Panc1 (cell line): ENCODE data around the gene ADGRG3. TPM values are rescaled to one million over a fixed set of nuclear protein-coding genes. Genes with fewer than 3 reads are reported as not detected.

Experiments used
- ATAC-seq: fragments of 200-7000 bp; cut with Tn5 transposase; 2 replicates; pipeline ENCODE4 v1.9.1; 2020; ENCODE audit warnings: mild to moderate bottlenecking, moderate library complexity
- BruUV-seq: library from RNA; stranded (reverse); fragments of 400-500 nt; replicated peaks from 2 replicates; lab custom pipeline; 2021; lab: Mats Ljungman, UMichigan
- CTCF ChIA-PET: fragments of 300-600 bp; sonication (Branson Sonifier 250); formaldehyde crosslinking; loops from one replicate; lab custom pipeline; 2022; ENCODE audit warnings: antibody characterized with exemption; lab: Charles Lee
- POLR2A ChIA-PET: fragments of 300-600 bp; sonication (Branson Sonifier 250); formaldehyde crosslinking; loops from one replicate; lab custom pipeline; 2022; ENCODE audit warnings: antibody characterized with exemption; lab: Charles Lee
- DNase-seq: peaks from one replicate; pipeline ENCODE4 v3.0.0-alpha.2; 2010; ENCODE audit warnings: low read depth, low spot score
- H3K27ac ChIP-seq: 2 replicates; pipeline ENCODE4 v1.5.1; 2011; ENCODE audit warnings: mild to moderate bottlenecking, low read length, inconsistent platforms
- H3K27me3 ChIP-seq: fragments of 200-500 bp; sonication (Bioruptor generic); 2 replicates; pipeline ENCODE4 v1.6.0; 2014; ENCODE audit warnings: low read length, inconsistent platforms; ENCODE audit not compliant: control insufficient read depth, insufficient read depth
- H3K36me3 ChIP-seq: fragments of 200-500 bp; sonication (Bioruptor generic); 2 replicates; pipeline ENCODE4 v1.5.1; 2014; ENCODE audit warnings: inconsistent platforms, mild to moderate bottlenecking, low read length, moderate library complexity; ENCODE audit not compliant: control insufficient read depth, insufficient read depth
- H3K4me1 ChIP-seq: 2 replicates; pipeline ENCODE4 v1.5.1; 2011; ENCODE audit warnings: inconsistent platforms, mild to moderate bottlenecking, low read length, moderate library complexity; ENCODE audit not compliant: control insufficient read depth, insufficient read depth
- H3K4me3 ChIP-seq, 2 experiments: 2 replicates each; pipeline ENCODE4 v1.5.1; 2011 to 2012; ENCODE audit warnings: low read depth in 2 of 2, low read length in 2 of 2, mild to moderate bottlenecking in 2 of 2, inconsistent platforms in 1 of 2, moderate library complexity in 1 of 2
- H3K9me3 ChIP-seq: fragments of 200-500 bp; sonication (Bioruptor generic); 2 replicates; pipeline ENCODE4 v1.5.1; 2014; ENCODE audit warnings: low read depth, mild to moderate bottlenecking, inconsistent platforms, low read length, moderate library complexity; ENCODE audit not compliant: control insufficient read depth, insufficient read depth
- CTCF ChIP-seq: fragments of 450-650 bp; IDR thresholded peaks from 2 replicates; pipeline ENCODE4 v1.5.1; 2017; ENCODE audit warnings: mild to moderate bottlenecking
- POLR2AphosphoS5 ChIP-seq: IDR thresholded peaks from 2 replicates; pipeline ENCODE4 v1.6.1; 2012; ENCODE audit warnings: mild to moderate bottlenecking, low read depth, low read length, moderate library complexity
- REST ChIP-seq, 2 experiments: IDR thresholded peaks; 2 replicates each; pipeline ENCODE4 v1.6.1; 2011 to 2012; ENCODE audit warnings: low read depth in 2 of 2, control low read depth in 1 of 2, low read length in 1 of 2, mild to moderate bottlenecking in 1 of 2, moderate library complexity in 1 of 2; ENCODE audit not compliant: insufficient read depth in 1 of 2
- SIN3A ChIP-seq: IDR thresholded peaks from 2 replicates; pipeline ENCODE4 v1.6.1; 2012; ENCODE audit warnings: low read depth, mild to moderate bottlenecking, low read length, moderate library complexity, borderline replicate concordance; ENCODE audit not compliant: insufficient read depth
- TCF7L2 ChIP-seq: IDR thresholded peaks from 2 replicates; pipeline ENCODE4 v1.6.1; 2011; ENCODE audit warnings: mild to moderate bottlenecking, low read depth, low read length, inconsistent platforms
- in situ Hi-C: cut with HindIII; loops from 2 replicates; pipeline ENCODE4 v1.10.0; 2016; ENCODE audit warnings: low sequenced_read_pairs, low pct_unique_long_range_greater_than_20kb
- intact Hi-C: fragments of 100-400 bp; cut with micrococcal nuclease; formaldehyde crosslinking; loops from one replicate; pipeline ENCODE4 v1.10.0; 2022; ENCODE audit not compliant: unreplicated experiment
- total RNA-seq: library from RNA; stranded (reverse); gene quantifications from one replicate; pipeline ENCODE4 v1.2.1, GENCODE V29; 2021; ENCODE audit not compliant: unreplicated experiment

ADGRG3 gene
- total RNA-seq, 1 experiment from 2014 or later = not detected

GRCh38 chr16:57637424-57637823, 30.7 kb upstream of the ADGRG3 start:
- BruUV-seq = no TSS peak
- Histone ChIP-seq H3K27ac (no peak overlapping the region), H3K4me3 (no peak overlapping the region), H3K9me3 (no peaks in the 10 kb centered on the region), H3K36me3 (no peaks in the 10 kb centered on the region), H3K27me3 (no peaks in the 10 kb centered on the region), H3K4me1 (peaks cover 10% of the 10 kb centered on the region)
- in situ Hi-C loops (no loop called here), intact Hi-C loops (no loop called here)
- ChIA-PET POLR2A (no interaction called here), CTCF (interaction anchor here (0.6 kb wide), 1 partner anchor 17 kb away, joined by 3 read pairs; no protein-coding TSS in a partner anchor)
- no peak for TF ChIP-seq SIN3A
- no peak for TF ChIP-seq CTCF
- TF ChIP-seq REST (IDR thresholded peaks at IDR 0.05; ENCODE audit: insufficient read depth in 1 of 2, low read depth in 2 of 2, low read length in 1 of 2) = no peak
- no peak for TF ChIP-seq POLR2AphosphoS5
- no peak for TF ChIP-seq TCF7L2
- DNase-seq = no peak
- no peak for ATAC-seq

GRCh38 chr16:57637965-57638364, 30.1 kb upstream of the ADGRG3 start:
- in situ Hi-C loops = no loop called here
- ATAC-seq = no peak

More at GRCh38 chr16:57637965-57638364, 30.1 kb upstream of the ADGRG3 start:
- BruUV-seq = no TSS peak
- Histone ChIP-seq H3K4me3 (no peak overlapping the region), H3K36me3 (no peaks in the 10 kb centered on the region), H3K27ac (no peak overlapping the region), H3K27me3 (no peaks in the 10 kb centered on the region), H3K9me3 (no peaks in the 10 kb centered on the region), H3K4me1 (peaks cover 5% of the 10 kb centered on the region; the same call in 1 of the 2 replicates)
- intact Hi-C loops = no loop called here
- no peak for TF ChIP-seq CTCF
- TF ChIP-seq REST (IDR thresholded peaks at IDR 0.05; ENCODE audit: insufficient read depth in 1 of 2, low read depth in 2 of 2, low read length in 1 of 2) = no peak
- TF ChIP-seq POLR2AphosphoS5 = no peak
- no peak for TF ChIP-seq TCF7L2
- no peak for TF ChIP-seq SIN3A
- no peak for DNase-seq
- ChIA-PET CTCF (no interaction called here), POLR2A (interaction anchor here (0.6 kb wide), 1 partner anchor 29 kb away, joined by 8 read pairs; no protein-coding TSS in a partner anchor)
